Activated CD4-positive, alpha-beta T cell treated with anti-CD3 and anti-CD28 coated beads, Interleukin-2, amount 50 U/mL, for 24 hours (primary cell): ENCODE data around the gene COL6A6.

ENCODE experiments used
- DNase-seq, 2 donors: peaks; one replicate each; pipeline ENCODE4 v3.0.0-alpha.2; 2020; ENCODE audit warnings: low read depth in 1 of 2, low spot score in 1 of 2

The COL6A6 gene

GRCh38 chr3:130516645-130517512 lies at the start of gene COL6A6:
Gene COL6A6, plus strand, starts transcription at chr3:130517177. Its CDS starts 43,188 bp downstream, at chr3:130560365.
- no peak for DNase-seq

GRCh38 chr3:130468311-130468710 lies 48.7 kb upstream of the COL6A6 start:
- no peak for DNase-seq

- no peak for DNase-seq
Measured at GRCh38 chr3:130470126-130470525, 46.9 kb upstream of the COL6A6 start.

GRCh38 chr3:130473416-130473815 lies 43.6 kb upstream of the COL6A6 start:
- DNase-seq: no peak

GRCh38 chr3:130480736-130481135 lies 36.2 kb upstream of the COL6A6 start:
- DNase-seq: no peak

- no peak for DNase-seq
Measured at GRCh38 chr3:130488288-130488687, 28.7 kb upstream of the COL6A6 start.

GRCh38 chr3:130488769-130489450 lies 28.1 kb upstream of the COL6A6 start:
- DNase-seq: no peak

GRCh38 chr3:130490241-130490640 lies 26.7 kb upstream of the COL6A6 start:
- DNase-seq: no peak

- no peak for DNase-seq
Measured at GRCh38 chr3:130491431-130491830, 25.5 kb upstream of the COL6A6 start.

- no peak for DNase-seq
Measured at GRCh38 chr3:130504701-130505100, 12.3 kb upstream of the COL6A6 start.

GRCh38 chr3:130506031-130506430 lies 10.9 kb upstream of the COL6A6 start:
- no peak for DNase-seq

- no peak for DNase-seq
Measured at GRCh38 chr3:130507746-130508145, 9.2 kb upstream of the COL6A6 start.

- no peak for DNase-seq
Measured at GRCh38 chr3:130509008-130509407, 8.0 kb upstream of the COL6A6 start.

GRCh38 chr3:130514681-130515080 lies 2.3 kb upstream of the COL6A6 start:
- DNase-seq: no peak

GRCh38 chr3:130515755-130516154 lies 1.2 kb upstream of the COL6A6 start:
- no peak for DNase-seq

GRCh38 chr3:130517602-130518001 lies 625 bp downstream of the COL6A6 start:
- DNase-seq: no peak

GRCh38 chr3:130519754-130520153 lies 2.8 kb downstream of the COL6A6 start:
- DNase-seq: no peak

- DNase-seq: no peak
Measured at GRCh38 chr3:130522399-130522798, 5.4 kb downstream of the COL6A6 start.

GRCh38 chr3:130527426-130527825 lies 10.4 kb downstream of the COL6A6 start:
- DNase-seq: no peak

GRCh38 chr3:130528120-130528519 lies 11.1 kb downstream of the COL6A6 start:
- DNase-seq: no peak

GRCh38 chr3:130529486-130530215 lies 12.7 kb downstream of the COL6A6 start:
- DNase-seq: no peak

- DNase-seq: no peak
Measured at GRCh38 chr3:130533247-130533646, 16.3 kb downstream of the COL6A6 start.
